Measurements from ENCODE around the gene SARS1.

The SARS1 gene

GRCh38 chr1:109251277-109252166 lies 37.8 kb downstream of the SARS1 start:
- DNase-seq: no peak

- DNase-seq: no peak
Measured at GRCh38 chr1:109252167-109252892, 38.6 kb downstream of the SARS1 start.

DNA sequence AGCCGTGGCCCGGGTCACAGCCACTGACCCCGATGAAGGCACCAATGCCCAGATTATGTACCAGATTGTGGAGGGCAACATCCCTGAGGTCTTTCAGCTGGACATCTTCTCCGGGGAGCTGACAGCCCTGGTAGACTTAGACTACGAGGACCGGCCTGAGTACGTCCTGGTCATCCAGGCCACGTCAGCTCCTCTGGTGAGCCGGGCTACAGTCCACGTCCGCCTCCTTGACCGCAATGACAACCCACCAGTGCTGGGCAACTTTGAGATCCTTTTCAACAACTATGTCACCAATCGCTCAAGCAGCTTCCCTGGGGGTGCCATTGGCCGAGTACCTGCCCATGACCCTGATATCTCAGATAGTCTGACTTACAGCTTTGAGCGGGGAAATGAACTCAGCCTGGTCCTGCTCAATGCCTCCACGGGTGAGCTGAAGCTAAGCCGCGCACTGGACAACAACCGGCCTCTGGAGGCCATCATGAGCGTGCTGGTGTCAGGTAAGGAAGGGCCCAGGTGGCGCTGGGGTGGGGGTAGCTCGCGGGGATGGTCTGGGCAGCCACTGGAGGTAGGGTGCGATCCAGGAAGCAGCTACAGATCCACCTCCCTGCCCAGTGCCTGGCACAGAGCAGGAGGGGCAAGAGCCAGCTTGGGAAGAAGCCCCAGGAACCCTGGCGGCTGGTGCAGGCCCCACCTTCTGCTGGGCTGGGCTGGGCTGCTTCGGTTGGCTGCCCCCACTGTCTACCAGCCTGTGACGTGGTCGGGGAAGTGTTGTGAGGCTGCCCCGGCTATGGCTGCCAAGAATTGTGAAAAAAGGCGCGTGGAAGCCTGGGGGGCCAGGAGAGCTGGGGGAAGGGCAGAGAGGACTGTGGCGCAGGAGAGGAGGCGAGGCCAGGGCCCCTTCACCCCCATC lies 39.4 kb downstream of the SARS1 start:
- no peak for DNase-seq

DNA sequence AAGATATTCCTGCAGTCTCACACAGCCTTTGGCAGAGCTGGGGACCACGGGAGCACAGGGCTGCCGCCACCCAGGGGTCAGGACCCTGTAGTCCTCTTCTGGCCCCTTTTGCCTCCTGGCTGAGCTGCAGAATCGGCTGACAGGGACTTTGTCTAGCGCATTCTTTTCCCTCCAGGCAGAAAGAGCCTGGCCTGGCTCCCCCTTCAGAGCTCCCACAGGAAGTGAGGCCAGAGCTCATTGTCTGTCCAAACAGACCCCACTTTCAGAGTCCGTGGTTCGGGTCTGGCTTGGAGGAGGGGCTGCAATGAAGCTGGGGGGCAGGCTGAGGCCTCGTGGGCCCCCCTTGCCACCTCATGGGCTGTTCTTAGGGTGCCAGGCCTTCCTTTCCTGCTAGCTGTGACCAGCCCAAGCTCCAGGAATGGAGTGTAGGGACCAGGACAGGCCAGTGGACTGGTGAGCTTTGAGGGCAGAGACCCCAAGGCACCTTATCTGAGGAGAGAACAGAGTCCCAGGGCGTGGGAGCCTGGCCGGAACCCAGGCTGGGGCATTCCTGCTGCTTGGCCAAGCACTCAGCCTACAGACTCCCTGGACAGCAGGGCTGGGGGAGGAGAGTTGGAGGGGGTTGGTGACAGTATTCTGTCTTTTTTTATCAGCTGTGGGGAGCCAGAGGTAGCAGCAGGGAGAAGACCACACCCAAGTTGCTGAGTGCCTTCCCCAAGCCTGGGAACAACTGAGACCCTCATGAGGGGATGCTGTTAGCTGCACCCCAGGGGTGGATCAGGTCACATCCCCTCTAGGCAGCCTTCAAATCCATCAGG lies 40.3 kb downstream of the SARS1 start:
- no peak for DNase-seq

DNA sequence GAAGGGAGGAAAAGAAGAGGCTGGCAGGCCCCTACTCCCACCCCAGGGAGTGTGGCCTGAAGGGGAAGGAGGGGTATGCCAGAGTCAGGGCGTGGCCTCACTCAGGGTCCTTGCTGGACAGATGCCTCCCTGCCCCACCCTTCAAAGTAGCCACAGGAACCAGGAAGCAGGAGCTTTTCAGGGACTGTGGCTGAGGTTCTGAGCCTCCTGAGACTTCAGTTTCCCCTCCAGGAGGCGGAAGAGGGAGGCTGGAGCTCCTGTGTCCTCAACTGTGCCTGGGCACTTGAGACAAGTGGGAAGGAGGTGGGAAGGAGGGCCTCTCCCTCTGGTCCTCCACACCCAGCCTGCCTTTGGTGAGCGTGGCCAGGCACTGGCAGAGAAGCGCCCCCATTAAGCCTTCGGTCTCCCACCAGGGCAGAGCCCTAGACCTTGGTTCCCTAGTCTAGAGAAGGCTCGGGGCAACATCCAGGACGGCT lies 40.9 kb downstream of the SARS1 start:
- DNase-seq: no peak

- DNase-seq: no peak
Measured at GRCh38 chr1:109255097-109255651, 41.5 kb downstream of the SARS1 start.

GRCh38 chr1:109255678-109256077 lies 42.0 kb downstream of the SARS1 start:
- DNase-seq: no peak

DNA sequence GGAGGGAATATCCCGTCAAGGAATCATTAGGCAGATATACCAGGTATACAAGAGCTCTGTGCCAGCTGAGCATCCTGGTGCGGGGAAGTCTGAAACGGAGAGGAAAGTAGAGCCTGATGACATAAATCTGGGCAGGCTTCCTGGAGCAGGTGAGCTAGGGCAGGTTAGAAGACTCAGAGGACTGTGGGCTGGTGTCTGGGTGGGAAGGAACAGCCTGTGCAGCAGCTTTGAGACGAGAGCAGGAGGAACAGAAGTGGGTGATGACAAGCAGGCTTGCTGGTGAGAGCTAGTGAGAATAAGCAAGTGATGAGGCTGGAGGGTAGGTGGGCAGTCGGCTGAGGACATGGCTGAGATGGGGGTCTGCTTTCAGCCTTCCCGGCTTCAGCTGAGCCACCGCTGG lies 42.4 kb downstream of the SARS1 start:
- no peak for DNase-seq

- DNase-seq: no peak
Measured at GRCh38 chr1:109256971-109257681, 43.4 kb downstream of the SARS1 start.

DNA sequence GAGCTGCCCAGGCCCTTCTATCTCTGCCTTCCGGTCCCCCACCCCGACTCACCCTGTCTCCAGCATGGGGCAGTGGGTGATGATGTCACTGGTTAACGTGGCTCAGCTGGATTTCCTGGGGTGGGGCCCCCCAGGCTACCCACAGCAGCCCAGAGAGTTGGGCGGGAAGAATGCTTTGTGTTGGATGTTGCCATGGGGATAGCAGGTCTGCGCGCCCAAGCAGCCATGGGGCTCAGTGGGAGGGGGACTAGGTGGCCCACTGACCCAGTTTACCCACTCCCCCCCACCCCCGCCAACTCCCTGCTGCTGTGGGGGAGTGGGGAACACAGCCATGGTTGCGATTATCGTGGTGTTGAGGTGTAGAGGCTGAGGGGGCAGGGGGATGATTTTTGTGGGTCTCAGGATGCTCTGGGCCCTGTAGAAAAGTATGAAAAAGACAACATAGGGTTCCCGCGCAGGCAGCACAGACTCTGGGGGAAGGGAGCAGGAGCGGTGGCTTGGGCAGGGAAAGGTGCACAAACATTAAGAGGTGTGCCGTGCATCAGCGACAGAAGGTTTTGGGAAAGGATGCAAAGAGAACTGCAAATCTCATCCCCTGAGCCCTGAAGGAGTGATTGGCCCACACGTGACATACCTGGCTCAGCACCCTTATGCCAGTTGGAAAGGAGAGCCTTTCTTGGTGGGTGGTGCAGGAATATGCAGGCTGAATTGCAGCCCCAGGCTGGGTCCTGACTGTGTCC lies 44.1 kb downstream of the SARS1 start:
- no peak for DNase-seq

- no peak for DNase-seq
Measured at GRCh38 chr1:109258481-109259466, 45.1 kb downstream of the SARS1 start.

GRCh38 chr1:109259674-109260557 lies 46.2 kb downstream of the SARS1 start:
- DNase-seq: no peak

DNA sequence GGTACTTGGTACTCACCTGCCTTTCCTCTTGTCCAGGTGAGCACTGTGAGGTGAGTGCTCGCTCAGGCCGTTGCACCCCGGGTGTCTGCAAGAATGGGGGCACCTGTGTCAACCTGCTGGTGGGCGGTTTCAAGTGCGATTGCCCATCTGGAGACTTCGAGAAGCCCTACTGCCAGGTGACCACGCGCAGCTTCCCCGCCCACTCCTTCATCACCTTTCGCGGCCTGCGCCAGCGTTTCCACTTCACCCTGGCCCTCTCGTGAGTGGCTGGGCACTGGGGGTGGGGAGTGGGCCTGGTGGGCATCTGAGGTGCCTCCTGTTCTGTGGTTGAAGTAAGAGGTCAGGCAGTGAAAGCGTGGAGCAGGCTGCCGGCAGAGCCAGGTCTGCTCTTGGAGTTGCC lies 47.3 kb downstream of the SARS1 start:
- no peak for DNase-seq

- no peak for DNase-seq
Measured at GRCh38 chr1:109261578-109261977, 47.9 kb downstream of the SARS1 start.

- no peak for DNase-seq
Measured at GRCh38 chr1:109262231-109263055, 48.7 kb downstream of the SARS1 start.

- DNase-seq: no peak
Measured at GRCh38 chr1:109263234-109263596, 49.5 kb downstream of the SARS1 start.
